GM12874 (cell line): ENCODE results near the gene ANTXR1.

ENCODE experiments used
- CTCF ChIP-seq: IDR thresholded peaks from 2 replicates; pipeline ENCODE4 v1.5.1; 2011; ENCODE audit warnings: low read depth, mild to moderate bottlenecking, control low read depth, low read length, moderate library complexity; ENCODE audit not compliant: insufficient read depth

Gene ANTXR1

GRCh38 chr2:69180227-69180626 lies 167.2 kb downstream of the ANTXR1 start:
- TF ChIP-seq CTCF, result no peak

- no peak for TF ChIP-seq CTCF
These were observed 168.0 kb downstream of the ANTXR1 start for GRCh38 chr2:69180974-69181373.

- no peak for TF ChIP-seq CTCF
These were observed 168.9 kb downstream of the ANTXR1 start for GRCh38 chr2:69181806-69182427.

GRCh38 chr2:69183659-69184058 lies 170.7 kb downstream of the ANTXR1 start:
- TF ChIP-seq CTCF, result no peak

GRCh38 chr2:69184224-69184623 lies 171.2 kb downstream of the ANTXR1 start:
- no peak for TF ChIP-seq CTCF

GRCh38 chr2:69185807-69186206 lies 172.8 kb downstream of the ANTXR1 start:
- no peak for TF ChIP-seq CTCF

GRCh38 chr2:69186614-69187013 lies 173.6 kb downstream of the ANTXR1 start:
- no peak for TF ChIP-seq CTCF
